ENCODE measurements around the gene EYS. TPM values are rescaled to one million over a fixed set of nuclear protein-coding genes. Genes with fewer than 3 reads are reported as not detected.

The EYS gene
- polyA plus RNA-seq, 2 of the 4 experiments (the other 2 are of a cell fraction) = 0.03 to 0.06 TPM

DNA sequence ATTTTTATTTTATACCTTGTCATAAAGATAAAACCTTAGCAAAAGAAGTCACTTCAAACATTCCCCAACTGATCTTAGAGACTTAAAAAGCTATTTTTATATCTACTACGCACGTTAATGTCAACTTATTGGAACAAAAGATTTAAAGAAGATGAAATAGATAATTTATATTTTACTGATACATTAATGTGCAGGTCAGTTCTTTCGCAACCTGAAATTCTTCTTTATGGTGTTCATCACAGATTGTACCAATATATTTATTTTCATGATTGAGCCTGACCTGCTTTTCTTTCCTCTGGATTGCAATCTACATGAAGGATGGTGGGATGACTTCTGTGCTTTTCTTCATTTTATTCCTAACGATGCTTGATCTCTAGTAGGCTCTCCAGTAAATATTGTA is 1475.1 kb downstream of the EYS start:
- CTCF ChIA-PET = no interaction called here

GRCh38 chr6:64230530-64230929 is 1476.5 kb downstream of the EYS start:
- ATAC-seq = no peak; a peak in 1 of 6 replicates
- no peak overlapping the region for H3K27ac ChIP-seq
- H3K9me3 ChIP-seq = no peaks in the 10 kb centered on the region
- no peaks in the 10 kb centered on the region for H3K4me1 ChIP-seq
- no peak overlapping the region for H3K4me2 ChIP-seq
- WGBS (ENCODE audit: missing lambda C conversion rate) = 72% methylated on average over 1 of the region's 1 CpG
- no peak for FAIRE-seq
- ChIA-PET POLR2A (no interaction called here), CTCF (no interaction called here)
- TF ChIP-seq JUN (IDR thresholded peaks at IDR 0.05) (no peak), MYC (IDR thresholded peaks at IDR 0.05; ENCODE audit: borderline replicate concordance, low read length) (no peak), CBX2 (IDR thresholded peaks at IDR 0.05; ENCODE audit: borderline replicate concordance, low read depth) (no peak), EHF (CRISPR knock-in tag; IDR thresholded peaks at IDR 0.05) (no peak), POLR2AphosphoS2 (conservative IDR thresholded peaks at IDR 0.05; ENCODE audit: low read length) (no peak), FOXS1 (CRISPR knock-in tag; IDR thresholded peaks at IDR 0.05) (no peak), ZSCAN20 (CRISPR knock-in tag; IDR thresholded peaks at IDR 0.05) (no peak), ATOH8 (CRISPR knock-in tag; IDR thresholded peaks at IDR 0.05; ENCODE audit: low read depth) (no peak), HEYL (CRISPR knock-in tag; IDR thresholded peaks at IDR 0.05) (no peak), BHLHE40 (IDR thresholded peaks at IDR 0.05; ENCODE audit: low read depth, low read length) (no peak), ESRRA (IDR thresholded peaks at IDR 0.05; ENCODE audit: borderline replicate concordance, low read length) (no peak), SREBF2 (IDR thresholded peaks at IDR 0.05) (no peak)
- TF ChIP-seq, protein P1, sequence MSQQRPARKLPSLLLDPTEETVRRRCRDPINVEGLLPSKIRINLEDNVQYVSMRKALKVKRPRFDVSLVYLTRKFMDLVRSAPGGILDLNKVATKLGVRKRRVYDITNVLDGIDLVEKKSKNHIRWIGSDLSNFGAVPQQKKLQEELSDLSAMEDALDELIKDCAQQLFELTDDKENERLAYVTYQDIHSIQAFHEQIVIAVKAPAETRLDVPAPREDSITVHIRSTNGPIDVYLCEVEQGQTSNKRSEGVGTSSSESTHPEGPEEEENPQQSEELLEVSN (IDR thresholded peaks at IDR 0.05; ENCODE audit: borderline replicate concordance, low read depth) = no peak
- TF ChIP-seq, protein P2, sequence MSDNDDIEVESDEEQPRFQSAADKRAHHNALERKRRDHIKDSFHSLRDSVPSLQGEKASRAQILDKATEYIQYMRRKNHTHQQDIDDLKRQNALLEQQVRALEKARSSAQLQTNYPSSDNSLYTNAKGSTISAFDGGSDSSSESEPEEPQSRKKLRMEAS (IDR thresholded peaks at IDR 0.05) = no peak
- TF ChIP-seq, protein P3, sequence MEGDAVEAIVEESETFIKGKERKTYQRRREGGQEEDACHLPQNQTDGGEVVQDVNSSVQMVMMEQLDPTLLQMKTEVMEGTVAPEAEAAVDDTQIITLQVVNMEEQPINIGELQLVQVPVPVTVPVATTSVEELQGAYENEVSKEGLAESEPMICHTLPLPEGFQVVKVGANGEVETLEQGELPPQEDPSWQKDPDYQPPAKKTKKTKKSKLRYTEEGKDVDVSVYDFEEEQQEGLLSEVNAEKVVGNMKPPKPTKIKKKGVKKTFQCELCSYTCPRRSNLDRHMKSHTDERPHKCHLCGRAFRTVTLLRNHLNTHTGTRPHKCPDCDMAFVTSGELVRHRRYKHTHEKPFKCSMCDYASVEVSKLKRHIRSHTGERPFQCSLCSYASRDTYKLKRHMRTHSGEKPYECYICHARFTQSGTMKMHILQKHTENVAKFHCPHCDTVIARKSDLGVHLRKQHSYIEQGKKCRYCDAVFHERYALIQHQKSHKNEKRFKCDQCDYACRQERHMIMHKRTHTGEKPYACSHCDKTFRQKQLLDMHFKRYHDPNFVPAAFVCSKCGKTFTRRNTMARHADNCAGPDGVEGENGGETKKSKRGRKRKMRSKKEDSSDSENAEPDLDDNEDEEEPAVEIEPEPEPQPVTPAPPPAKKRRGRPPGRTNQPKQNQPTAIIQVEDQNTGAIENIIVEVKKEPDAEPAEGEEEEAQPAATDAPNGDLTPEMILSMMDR (IDR thresholded peaks at IDR 0.05) = no peak
- no peak overlapping the region for H3K4me3 ChIP-seq
- DNase-seq (ENCODE audit: low read depth in 1 of 2, low spot score in 1 of 2) = no peak

More for the DNA sequence above, 1475.1 kb downstream of the EYS start:
- TF ChIP-seq, protein P4, sequence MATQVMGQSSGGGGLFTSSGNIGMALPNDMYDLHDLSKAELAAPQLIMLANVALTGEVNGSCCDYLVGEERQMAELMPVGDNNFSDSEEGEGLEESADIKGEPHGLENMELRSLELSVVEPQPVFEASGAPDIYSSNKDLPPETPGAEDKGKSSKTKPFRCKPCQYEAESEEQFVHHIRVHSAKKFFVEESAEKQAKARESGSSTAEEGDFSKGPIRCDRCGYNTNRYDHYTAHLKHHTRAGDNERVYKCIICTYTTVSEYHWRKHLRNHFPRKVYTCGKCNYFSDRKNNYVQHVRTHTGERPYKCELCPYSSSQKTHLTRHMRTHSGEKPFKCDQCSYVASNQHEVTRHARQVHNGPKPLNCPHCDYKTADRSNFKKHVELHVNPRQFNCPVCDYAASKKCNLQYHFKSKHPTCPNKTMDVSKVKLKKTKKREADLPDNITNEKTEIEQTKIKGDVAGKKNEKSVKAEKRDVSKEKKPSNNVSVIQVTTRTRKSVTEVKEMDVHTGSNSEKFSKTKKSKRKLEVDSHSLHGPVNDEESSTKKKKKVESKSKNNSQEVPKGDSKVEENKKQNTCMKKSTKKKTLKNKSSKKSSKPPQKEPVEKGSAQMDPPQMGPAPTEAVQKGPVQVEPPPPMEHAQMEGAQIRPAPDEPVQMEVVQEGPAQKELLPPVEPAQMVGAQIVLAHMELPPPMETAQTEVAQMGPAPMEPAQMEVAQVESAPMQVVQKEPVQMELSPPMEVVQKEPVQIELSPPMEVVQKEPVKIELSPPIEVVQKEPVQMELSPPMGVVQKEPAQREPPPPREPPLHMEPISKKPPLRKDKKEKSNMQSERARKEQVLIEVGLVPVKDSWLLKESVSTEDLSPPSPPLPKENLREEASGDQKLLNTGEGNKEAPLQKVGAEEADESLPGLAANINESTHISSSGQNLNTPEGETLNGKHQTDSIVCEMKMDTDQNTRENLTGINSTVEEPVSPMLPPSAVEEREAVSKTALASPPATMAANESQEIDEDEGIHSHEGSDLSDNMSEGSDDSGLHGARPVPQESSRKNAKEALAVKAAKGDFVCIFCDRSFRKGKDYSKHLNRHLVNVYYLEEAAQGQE (IDR thresholded peaks at IDR 0.05) = no peak
- TF ChIP-seq HOXA7 (CRISPR knock-in tag; IDR thresholded peaks at IDR 0.05) = no peak
- no peak for TF ChIP-seq POLR2A (IDR thresholded peaks at IDR 0.05; ENCODE audit: low read length)
- Histone ChIP-seq H3K4me1 (no peaks in the 10 kb centered on the region), H3K4me2 (no peak overlapping the region), H3K27ac (no peak overlapping the region), H3K4me3 (no peak overlapping the region), H3K9me3 (no peaks in the 10 kb centered on the region)
- WGBS (ENCODE audit: missing lambda C conversion rate) = 64% methylated on average over 4 of the region's 4 CpGs
- POLR2A ChIA-PET = no interaction called here
- no peak for FAIRE-seq
- no peak for DNase-seq (ENCODE audit: low read depth in 1 of 2, low spot score in 1 of 2)
- ATAC-seq = no peak

Data from A549 (cell line).